Gastroesophageal sphincter (tissue), 4 donors: ENCODE data around the gene TBC1D24. TPM values are rescaled to one million over a fixed set of nuclear protein-coding genes. Genes with fewer than 3 reads are reported as not detected.

Experiments
- ATAC-seq: fragments of 150-250 bp; one replicate; pipeline ENCODE4 v1.9.1; 2016; ENCODE audit warnings: mild to moderate bottlenecking, moderate library complexity
- H3K27ac ChIP-seq, 4 donors: fragments of 200-600 bp; sonication (generic) in 3 of 4; 1 replicate in 3 of 4; 2 replicates in 1 of 4; pipeline ENCODE4 v1.5.1; 2016 to 2019
- H3K27me3 ChIP-seq: fragments of 200-600 bp; sonication (generic); one replicate; pipeline ENCODE4 v1.5.1; 2019
- H3K36me3 ChIP-seq, 2 donors: fragments of 200-600 bp; sonication (generic); one replicate each; pipeline ENCODE4 v1.5.1; 2019; ENCODE audit warnings: control low read depth in 1 of 2
- H3K4me1 ChIP-seq, 3 donors: fragments of 200-600 bp; sonication (generic); 1 replicate in 2 of 3; 2 replicates in 1 of 3; pipeline ENCODE4 v1.5.1; 2016 to 2019; ENCODE audit warnings: control low read depth in 2 of 3
- H3K4me3 ChIP-seq, 2 donors: fragments of 200-600 bp; sonication (generic); one replicate each; pipeline ENCODE4 v1.5.1; 2019; ENCODE audit warnings: mild to moderate bottlenecking in 1 of 2, moderate library complexity in 1 of 2
- H3K9me3 ChIP-seq, 3 donors: fragments of 200-600 bp; sonication (generic); one replicate each; pipeline ENCODE4 v1.5.1; 2017 to 2019; ENCODE audit warnings: control low read depth in 2 of 3
- CTCF ChIP-seq, 4 experiments: fragments of 200-600 bp in 2 of 4; fragments of 450-650 bp in 2 of 4; sonication (generic) in 1 of 4; IDR thresholded peaks; one replicate each; pipeline ENCODE4 v1.5.1; 2017 to 2019; ENCODE audit warnings: antibody characterized with exemption in 4 of 4, mild to moderate bottlenecking in 2 of 4, moderate library complexity in 2 of 4
- EP300 ChIP-seq: sonication (generic); formaldehyde crosslinking; IDR thresholded peaks from one replicate; pipeline ENCODE4 v1.6.1; 2017; ENCODE audit warnings: antibody characterized with exemption, mild to moderate bottlenecking
- POLR2A ChIP-seq, 2 donors: fragments of 450-650 bp; IDR thresholded peaks; one replicate each; pipeline ENCODE4 v1.6.1; 2017; ENCODE audit warnings: antibody characterized with exemption in 2 of 2, mild to moderate bottlenecking in 2 of 2, moderate library complexity in 1 of 2
- POLR2AphosphoS5 ChIP-seq: sonication (generic); formaldehyde crosslinking; IDR thresholded peaks from one replicate; pipeline ENCODE4 v1.6.1; 2017; ENCODE audit warnings: antibody characterized with exemption
- WGBS, 2 donors: methylation state at CpG; one replicate each; pipeline ENCODE4 v1.1.5; 2018; ENCODE audit warnings: low coverage in 1 of 2; 5-methylcytosine and 5-hydroxymethylcytosine counted together
- total RNA-seq, 4 donors: library from RNA; depleted of rRNA; stranded (reverse); fragments of >200 nt; gene quantifications; one replicate each; pipeline ENCODE4 v1.1.0, GENCODE V29; 2016

TBC1D24 gene
- total RNA-seq, 4 donors from 2014 or later: 6.2 to 18.4 (median 14.2) TPM

GRCh38 chr16:2465653-2466415 is 9.1 kb upstream of the TBC1D24 start:
- 72% methylated on average over 7 of the region's 12 CpGs; no CpG with 5 or more reads in 1 of the 2 donors for WGBS, 2 donors
- H3K4me1 ChIP-seq: peaks cover 0 to 34% (median 17%) of the 10 kb centered on the region in 3 donors
- no peak overlapping the region for H3K27ac ChIP-seq
- no peak for TF ChIP-seq POLR2AphosphoS5
- TF ChIP-seq EP300: no peak
- no peak for TF ChIP-seq POLR2A (IDR thresholded peaks at IDR 0.05)
- no peak for TF ChIP-seq CTCF (IDR thresholded peaks at IDR 0.05)
- no peaks in the 10 kb centered on the region for H3K9me3 ChIP-seq
- no peak for ATAC-seq
- peaks cover 38% of the 10 kb centered on the region for H3K27me3 ChIP-seq
- H3K4me3 ChIP-seq: no peak overlapping the region
- H3K36me3 ChIP-seq: no peaks in the 10 kb centered on the region

- 81% methylated on average over 5 of the region's 29 CpGs; no CpG with 5 or more reads in 1 of the 2 donors for WGBS, 2 donors
- TF ChIP-seq POLR2AphosphoS5 (no peak), CTCF (IDR thresholded peaks at IDR 0.05) (no peak), EP300 (no peak), POLR2A (IDR thresholded peaks at IDR 0.05) (no peak)
- no peaks in the 10 kb centered on the region for H3K9me3 ChIP-seq
- peaks cover 0 to 44% (median 28%) of the 10 kb centered on the region in 3 donors for H3K4me1 ChIP-seq
- peak overlapping the region in 1 of 2 donors; percentile 67 for H3K4me3 ChIP-seq
- H3K36me3 ChIP-seq: no peaks in the 10 kb centered on the region
- H3K27ac ChIP-seq: peak overlapping the region in 1 of 4 donors; percentile 71
- H3K27me3 ChIP-seq: peaks cover 49% of the 10 kb centered on the region
- no peak for ATAC-seq
These were observed 8.0 kb upstream of the TBC1D24 start for GRCh38 chr16:2466667-2467527.

GRCh38 chr16:2467528-2468232 is 7.2 kb upstream of the TBC1D24 start:
- H3K4me3 ChIP-seq: peak overlapping the region; percentile 32 to 67
- peaks cover 0 to 48% (median 30%) of the 10 kb centered on the region in 3 donors for H3K4me1 ChIP-seq
- H3K36me3 ChIP-seq: no peaks in the 10 kb centered on the region
- 0% methylated on average over 11 of the region's 80 CpGs; no CpG with 5 or more reads in 1 of the 2 donors for WGBS, 2 donors
- peak; percentile 91 for ATAC-seq
- TF ChIP-seq EP300 (no peak), POLR2AphosphoS5 (peak; percentile 35), CTCF (IDR thresholded peaks at IDR 0.05) (peak in 3 of 4 experiments; percentile 7 to 35 (median 25)), POLR2A (IDR thresholded peaks at IDR 0.05) (peak; percentile 45 to 60)
- H3K27ac ChIP-seq: peak overlapping the region in 3 of 4 donors; percentile 3 to 71 (median 61)
- H3K27me3 ChIP-seq: peaks cover 57% of the 10 kb centered on the region
- H3K9me3 ChIP-seq: no peaks in the 10 kb centered on the region

GRCh38 chr16:2468233-2468724 is 6.6 kb upstream of the TBC1D24 start:
- Histone ChIP-seq H3K27ac (peak overlapping the region in 2 of 4 donors; percentile 3 to 71), H3K36me3 (no peaks in the 10 kb centered on the region), H3K9me3 (no peaks in the 10 kb centered on the region), H3K4me1 (peaks cover 0 to 54% (median 32%) of the 10 kb centered on the region in 3 donors), H3K27me3 (peaks cover 63% of the 10 kb centered on the region), H3K4me3 (peak overlapping the region; percentile 32 to 67)
- no peak for ATAC-seq
- TF ChIP-seq CTCF (IDR thresholded peaks at IDR 0.05) (no peak), POLR2A (IDR thresholded peaks at IDR 0.05) (no peak), EP300 (no peak), POLR2AphosphoS5 (no peak)
- 0% methylated on average over 4 of the region's 38 CpGs; no CpG with 5 or more reads in 1 of the 2 donors for WGBS, 2 donors
